HAP-1 (cell line): Measurements from ENCODE around the gene PRSS2.
"Not testable (repeated sequence)": the region's sequence is repeated elsewhere in the genome, so short reads cannot be mapped to it uniquely, and the experiment has no call there.

Experiments
- DNase-seq, 2 experiments: peaks; one replicate each; pipeline ENCODE4 v3.0.0-alpha.2; 2016 to 2020; ENCODE audit warnings: low spot score in 2 of 2
- H3K27me3 ChIP-seq: fragments of 250-450 bp; sonication (Bioruptor Pico); 2 replicates; pipeline ENCODE4 v1.5.1; 2020; ENCODE audit warnings: low read depth, mild to moderate bottlenecking, moderate library complexity
- H3K36me3 ChIP-seq: fragments of 250-450 bp; sonication (Bioruptor Pico); replicated peaks from 2 replicates; pipeline ENCODE4 v1.5.1; 2020; ENCODE audit warnings: mild to moderate bottlenecking
- H3K4me1 ChIP-seq: fragments of 250-450 bp; sonication (Bioruptor Pico); 2 replicates; pipeline ENCODE4 v1.5.1; 2020; ENCODE audit warnings: mild to moderate bottlenecking
- H3K4me3 ChIP-seq: fragments of 250-450 bp; sonication (Bioruptor Pico); 2 replicates; pipeline ENCODE4 v1.5.1; 2020; ENCODE audit warnings: mild to moderate bottlenecking, moderate library complexity
- H3K9me3 ChIP-seq: fragments of 250-450 bp; sonication (Bioruptor Pico); 2 replicates; pipeline ENCODE4 v1.5.1; 2020; ENCODE audit warnings: mild to moderate bottlenecking, moderate library complexity
- in situ Hi-C: fragments of 300-500 bp; cut with MboI; formaldehyde crosslinking; loops from 3 replicates; pipeline ENCODE4 v1.14.3; 2020; ENCODE audit warnings: low sequenced_read_pairs, inconsistent platforms, mixed read lengths

PRSS2 gene

GRCh38 chr7:142770661-142771352 lies at the start of gene PRSS2:
TSS of gene PRSS2 (plus strand) at chr7:142770970. CDS start at chr7:142770983, 13 bp downstream.
- Histone ChIP-seq H3K36me3 (no peaks in the 10 kb centered on the region), H3K4me1 (no peaks in the 10 kb centered on the region), H3K4me3 (no peak within 1 kb of the TSS), H3K27me3 (no peaks in the 10 kb centered on the region), H3K9me3 (no peaks in the 10 kb centered on the region)
- in situ Hi-C loops = no loop called here
- DNase-seq = no peak

GRCh38 chr7:142720986-142721385 lies 49.8 kb upstream of the PRSS2 start:
- no peaks in the 10 kb centered on the region for H3K27me3 ChIP-seq
- H3K4me1 ChIP-seq = no peaks in the 10 kb centered on the region
- H3K36me3 ChIP-seq = no peaks in the 10 kb centered on the region
- no peaks in the 10 kb centered on the region for H3K9me3 ChIP-seq
- no peak for DNase-seq
- no peak overlapping the region for H3K4me3 ChIP-seq
- in situ Hi-C loops = no loop called here

- Histone ChIP-seq H3K4me1 (no peaks in the 10 kb centered on the region), H3K27me3 (no peaks in the 10 kb centered on the region), H3K9me3 (no peaks in the 10 kb centered on the region), H3K36me3 (no peaks in the 10 kb centered on the region), H3K4me3 (no peak overlapping the region)
- in situ Hi-C loops = no loop called here
- no peak for DNase-seq
Measured at GRCh38 chr7:142722248-142722794, 48.4 kb upstream of the PRSS2 start.

- in situ Hi-C loops = no loop called here
- no peak overlapping the region for H3K4me3 ChIP-seq
- H3K36me3 ChIP-seq = no peaks in the 10 kb centered on the region
Measured at GRCh38 chr7:142733271-142733670, 37.5 kb upstream of the PRSS2 start.

GRCh38 chr7:142739923-142740492 lies 30.8 kb upstream of the PRSS2 start:
- in situ Hi-C loops = no loop called here
- Histone ChIP-seq H3K9me3 (no peaks in the 10 kb centered on the region), H3K4me3 (no peak overlapping the region), H3K4me1 (peaks cover 3% of the 10 kb centered on the region; the same call in 1 of the 2 replicates), H3K27me3 (0 out of 2 replicates have a peak, but pooled peaks cover 3% of the 10 kb centered on the region), H3K36me3 (no peaks in the 10 kb centered on the region)
- no peak for DNase-seq

More at GRCh38 chr7:142733271-142733670, 37.5 kb upstream of the PRSS2 start:
- H3K4me1 ChIP-seq = peaks cover 5% of the 10 kb centered on the region; the same call in 1 of the 2 replicates
- H3K9me3 ChIP-seq = no peaks in the 10 kb centered on the region
- DNase-seq = no peak
- 0 out of 2 replicates have a peak, but pooled peaks cover 3% of the 10 kb centered on the region for H3K27me3 ChIP-seq

GRCh38 chr7:142740786-142741185 lies 30.0 kb upstream of the PRSS2 start:
- in situ Hi-C loops = no loop called here
- H3K27me3 ChIP-seq = 0 out of 2 replicates have a peak, but pooled peaks cover 3% of the 10 kb centered on the region
- no peak for DNase-seq
- no peaks in the 10 kb centered on the region for H3K4me1 ChIP-seq
- no peaks in the 10 kb centered on the region for H3K9me3 ChIP-seq
- no peak overlapping the region for H3K4me3 ChIP-seq
- no peaks in the 10 kb centered on the region for H3K36me3 ChIP-seq

GRCh38 chr7:142741932-142742331 lies 28.8 kb upstream of the PRSS2 start:
- H3K9me3 ChIP-seq, H3K27me3 ChIP-seq, in situ Hi-C loops, H3K4me1 ChIP-seq, DNase-seq, H3K36me3 ChIP-seq, H3K4me3 ChIP-seq: not testable (repeated sequence)

GRCh38 chr7:142745091-142745635 lies 25.6 kb upstream of the PRSS2 start:
- in situ Hi-C loops = no loop called here
- no peak for DNase-seq
- no peaks in the 10 kb centered on the region for H3K27me3 ChIP-seq
- H3K9me3 ChIP-seq = no peaks in the 10 kb centered on the region
- H3K36me3 ChIP-seq = no peaks in the 10 kb centered on the region
- no peaks in the 10 kb centered on the region for H3K4me1 ChIP-seq
- no peak overlapping the region for H3K4me3 ChIP-seq

- H3K27me3 ChIP-seq = no peaks in the 10 kb centered on the region
- DNase-seq = no peak
- no peaks in the 10 kb centered on the region for H3K36me3 ChIP-seq
- H3K9me3 ChIP-seq = no peaks in the 10 kb centered on the region
- in situ Hi-C loops = no loop called here
- no peak overlapping the region for H3K4me3 ChIP-seq
- H3K4me1 ChIP-seq = no peaks in the 10 kb centered on the region
Measured at GRCh38 chr7:142745745-142746144, 25.0 kb upstream of the PRSS2 start.

GRCh38 chr7:142746264-142746663 lies 24.5 kb upstream of the PRSS2 start:
- in situ Hi-C loops = no loop called here
- H3K27me3 ChIP-seq = no peaks in the 10 kb centered on the region
- H3K36me3 ChIP-seq = no peaks in the 10 kb centered on the region
- H3K9me3 ChIP-seq = no peaks in the 10 kb centered on the region
- H3K4me1 ChIP-seq = no peaks in the 10 kb centered on the region
- H3K4me3 ChIP-seq = no peak overlapping the region
- DNase-seq = no peak

GRCh38 chr7:142748410-142748809 lies 22.4 kb upstream of the PRSS2 start:
- H3K4me1 ChIP-seq, H3K9me3 ChIP-seq, DNase-seq, H3K4me3 ChIP-seq, H3K27me3 ChIP-seq, H3K36me3 ChIP-seq, in situ Hi-C loops: not testable (repeated sequence)

GRCh38 chr7:142749218-142749993 lies 21.4 kb upstream of the PRSS2 start, which contains the start of gene PRSS1:
TSS of gene PRSS1 (plus strand) at chr7:142749472. CDS start at chr7:142749485, 13 bp downstream.
- Histone ChIP-seq H3K4me3 (no peak within 1 kb of the TSS), H3K27me3 (no peaks in the 10 kb centered on the region), H3K4me1 (no peaks in the 10 kb centered on the region), H3K9me3 (no peaks in the 10 kb centered on the region), H3K36me3 (no peaks in the 10 kb centered on the region)
- in situ Hi-C loops = no loop called here
- DNase-seq = no peak

- Histone ChIP-seq H3K36me3 (no peaks in the 10 kb centered on the region), H3K4me3 (no peak overlapping the region), H3K27me3 (no peaks in the 10 kb centered on the region), H3K4me1 (no peaks in the 10 kb centered on the region), H3K9me3 (no peaks in the 10 kb centered on the region)
- DNase-seq = no peak
- in situ Hi-C loops = no loop called here
Measured at GRCh38 chr7:142750321-142750938, 20.3 kb upstream of the PRSS2 start.
